ENCODE results near the gene UBA7. TPM values are rescaled to one million over a fixed set of nuclear protein-coding genes. Genes with fewer than 3 reads are reported as not detected.
A peak's percentile ranks its signal among the peaks of the same experiment; 100 is the strongest.

Gene UBA7
- total RNA-seq, 2 experiments from 2014 or later = 208 to 213 TPM

GRCh38 chr3:49794431-49794830 lies 19.3 kb downstream of the UBA7 start:
- ATAC-seq (ENCODE audit: poor library complexity) (no peak), DNase-seq (no peak)
- no peak for TF ChIP-seq CTCF (IDR thresholded peaks at IDR 0.05)
- Mint-ChIP-seq H3K27ac (no peak overlapping the region), H3K27me3 (no peaks in the 10 kb centered on the region), H3K9me3 (no peaks in the 10 kb centered on the region), H3K36me3 (ENCODE audit: low read depth) (peaks cover 3% of the 10 kb centered on the region), H3K4me1 (ENCODE audit: low read depth) (peaks cover 5% of the 10 kb centered on the region), H3K4me3 (no peak overlapping the region)
- Histone ChIP-seq H3K4me3 (ENCODE audit: low read length) (no peak overlapping the region), H3K4me1 (ENCODE audit: insufficient read depth, low read length) (peaks cover 6% of the 10 kb centered on the region), H3K27ac (ENCODE audit: low read depth in 1 of 2, low read length in 2 of 2) (no peak overlapping the region), H3K27me3 (ENCODE audit: control insufficient read depth in 1 of 2, insufficient read depth in 2 of 2, low read length in 2 of 2) (no peaks in the 10 kb centered on the region), H3K36me3 (ENCODE audit: insufficient read depth, low read length) (no peaks in the 10 kb centered on the region), H3K9me3 (ENCODE audit: control insufficient read depth in 1 of 2, insufficient read depth in 1 of 2, low read length in 2 of 2) (no peaks in the 10 kb centered on the region)
- intact Hi-C loops (cut with DNase I, micrococcal nuclease) = no loop called here
- ChIA-PET CTCF (no interaction called here), POLR2A (no interaction called here)

GRCh38 chr3:49793486-49794085 lies 20.2 kb downstream of the UBA7 start:
- Mint-ChIP-seq H3K27ac (no peak overlapping the region), H3K36me3 (ENCODE audit: low read depth) (peaks cover 3% of the 10 kb centered on the region), H3K4me3 (no peak overlapping the region), H3K9me3 (no peaks in the 10 kb centered on the region), H3K4me1 (ENCODE audit: low read depth) (peaks cover 5% of the 10 kb centered on the region), H3K27me3 (no peaks in the 10 kb centered on the region)
- Histone ChIP-seq H3K27me3 (ENCODE audit: control insufficient read depth in 1 of 2, insufficient read depth in 2 of 2, low read length in 2 of 2) (no peaks in the 10 kb centered on the region), H3K36me3 (ENCODE audit: insufficient read depth, low read length) (no peaks in the 10 kb centered on the region), H3K4me1 (ENCODE audit: insufficient read depth, low read length) (peaks cover 6% of the 10 kb centered on the region), H3K4me3 (ENCODE audit: low read length) (no peak overlapping the region), H3K27ac (ENCODE audit: low read depth in 1 of 2, low read length in 2 of 2) (no peak overlapping the region), H3K9me3 (ENCODE audit: control insufficient read depth in 1 of 2, insufficient read depth in 1 of 2, low read length in 2 of 2) (no peaks in the 10 kb centered on the region)
- ATAC-seq (ENCODE audit: poor library complexity) = no peak
- ChIA-PET POLR2A (no interaction called here), CTCF (interaction anchor here (1.1 kb wide), 1 partner anchor 8 kb away, joined by 3 read pairs; no protein-coding TSS in a partner anchor)
- DNase-seq = no peak
- TF ChIP-seq CTCF (IDR thresholded peaks at IDR 0.05) = no peak
- intact Hi-C loops (cut with DNase I, micrococcal nuclease) = no loop called here

GRCh38 chr3:49792371-49793150 lies 21.2 kb downstream of the UBA7 start:
- H3K36me3 ChIP-seq (ENCODE audit: insufficient read depth, low read length) = no peaks in the 10 kb centered on the region
- CTCF ChIA-PET = interaction anchor here (0.5 kb wide), 1 partner anchor 745 kb away, joined by 3 read pairs; no protein-coding TSS in a partner anchor
- no peaks in the 10 kb centered on the region for H3K27me3 ChIP-seq (ENCODE audit: control insufficient read depth in 1 of 2, insufficient read depth in 2 of 2, low read length in 2 of 2)
- Mint-ChIP-seq H3K27me3 (no peaks in the 10 kb centered on the region), H3K4me1 (ENCODE audit: low read depth) (peaks cover 5% of the 10 kb centered on the region), H3K9me3 (no peaks in the 10 kb centered on the region), H3K36me3 (ENCODE audit: low read depth) (peaks cover 3% of the 10 kb centered on the region), H3K27ac (no peak overlapping the region), H3K4me3 (no peak overlapping the region)
- TF ChIP-seq CTCF (IDR thresholded peaks at IDR 0.05) = no peak
- no peaks in the 10 kb centered on the region for H3K9me3 ChIP-seq (ENCODE audit: control insufficient read depth in 1 of 2, insufficient read depth in 1 of 2, low read length in 2 of 2)
- no peak overlapping the region for H3K27ac ChIP-seq (ENCODE audit: low read depth in 1 of 2, low read length in 2 of 2)
- intact Hi-C loops (cut with DNase I, micrococcal nuclease) = no loop called here
- H3K4me3 ChIP-seq (ENCODE audit: low read length) = no peak overlapping the region
- H3K4me1 ChIP-seq (ENCODE audit: insufficient read depth, low read length) = peaks cover 6% of the 10 kb centered on the region
- peak in 2 of 14 experiments; percentile 6 to 19 for DNase-seq
- POLR2A ChIA-PET = no interaction called here
- no peak for ATAC-seq (ENCODE audit: poor library complexity)
